ENCODE results near the gene MYLIP. TPM values are rescaled to one million over a fixed set of nuclear protein-coding genes. Genes with fewer than 3 reads are reported as not detected.

The MYLIP gene
- total and polyA plus RNA-seq, 2 donors (not counting 1 experiment from before 2014, with no cell fraction given), result 40.6 to 104 TPM

DNA sequence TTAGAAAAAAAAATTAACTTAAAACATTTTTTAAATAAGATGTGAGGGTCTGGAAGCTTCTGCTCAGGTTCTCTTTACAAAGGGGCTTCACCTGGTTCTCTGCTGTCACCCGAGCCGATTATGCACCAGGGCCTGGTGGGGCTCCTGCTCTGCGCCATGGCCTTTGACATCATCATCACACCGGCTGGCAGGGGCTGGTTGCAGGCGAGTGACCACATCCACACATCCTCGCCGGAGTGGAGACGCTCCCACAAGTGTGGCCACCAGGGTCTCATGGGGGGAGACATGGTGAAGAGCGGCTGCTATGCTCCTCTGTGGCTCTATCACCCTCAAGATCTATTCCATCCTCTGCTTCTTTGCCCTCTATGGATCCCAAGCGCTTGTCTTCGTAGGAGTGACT is 31.9 kb downstream of the MYLIP start:
- DNase-seq, result no peak
- Histone ChIP-seq H2AFZ (ENCODE audit: insufficient read depth, low read depth, low read length, poor library complexity, severe bottlenecking) (no peak overlapping the region), H3K79me2 (ENCODE audit: control insufficient read depth, insufficient read depth, low read length) (no peaks in the 10 kb centered on the region), H3K9me3 (ENCODE audit: control extremely low read depth in 1 of 3, control insufficient read depth in 2 of 3, insufficient read depth in 1 of 3, low read length in 2 of 3) (peaks cover 0 to 8% (median 5%) of the 10 kb centered on the region in 3 donors), H3K27me3 (replicated peaks in 1 of 4; ENCODE audit: control extremely low read depth in 1 of 4, control insufficient read depth in 3 of 4, insufficient read depth in 4 of 4, low read length in 3 of 4) (no peaks in the 10 kb centered on the region), H3K4me3 (ENCODE audit: control extremely low read depth in 1 of 5, extremely low read depth in 1 of 5, insufficient read depth in 1 of 5, low read depth in 2 of 5, low read length in 4 of 5) (no peak overlapping the region), H3K4me2 (replicated peaks; ENCODE audit: low read depth, low read length, poor library complexity, severe bottlenecking) (no peak overlapping the region), H4K20me1 (ENCODE audit: control insufficient read depth, insufficient read depth, low read length, poor library complexity, severe bottlenecking) (no peaks in the 10 kb centered on the region), H3K36me3 (replicated peaks in 1 of 2; ENCODE audit: control extremely low read depth in 1 of 2, control insufficient read depth in 1 of 2, extremely low read depth in 1 of 2, insufficient read depth in 2 of 2, low read length in 1 of 2) (peaks cover 0 to 2% of the 10 kb centered on the region in 2 experiments), H3K4me1 (ENCODE audit: control insufficient read depth in 2 of 2, insufficient read depth in 2 of 2, low read length in 2 of 2) (no peaks in the 10 kb centered on the region), H3K27ac (ENCODE audit: low read length in 2 of 2) (no peak overlapping the region), H3K9ac (ENCODE audit: low read length) (no peak overlapping the region)
- WGBS (ENCODE audit: insufficient coverage), result 95% methylated on average over 9 of the region's 11 CpGs
- ChIA-PET POLR2A (no interaction called here), CTCF (no interaction called here)
- Mint-ChIP-seq H3K4me1 (no peaks in the 10 kb centered on the region), H3K4me3 (no peak overlapping the region), H3K27me3 (no peaks in the 10 kb centered on the region), H3K9me3 (ENCODE audit: insufficient read depth) (no peaks in the 10 kb centered on the region), H3K27ac (no peak overlapping the region)
- ATAC-seq (ENCODE audit: low read depth), result no peak
- TF ChIP-seq EZH2 (IDR thresholded peaks at IDR 0.05; ENCODE audit: borderline replicate concordance, insufficient read depth, low read depth, low read length, poor library complexity, severe bottlenecking), result no peak
- TF ChIP-seq, protein P1, sequence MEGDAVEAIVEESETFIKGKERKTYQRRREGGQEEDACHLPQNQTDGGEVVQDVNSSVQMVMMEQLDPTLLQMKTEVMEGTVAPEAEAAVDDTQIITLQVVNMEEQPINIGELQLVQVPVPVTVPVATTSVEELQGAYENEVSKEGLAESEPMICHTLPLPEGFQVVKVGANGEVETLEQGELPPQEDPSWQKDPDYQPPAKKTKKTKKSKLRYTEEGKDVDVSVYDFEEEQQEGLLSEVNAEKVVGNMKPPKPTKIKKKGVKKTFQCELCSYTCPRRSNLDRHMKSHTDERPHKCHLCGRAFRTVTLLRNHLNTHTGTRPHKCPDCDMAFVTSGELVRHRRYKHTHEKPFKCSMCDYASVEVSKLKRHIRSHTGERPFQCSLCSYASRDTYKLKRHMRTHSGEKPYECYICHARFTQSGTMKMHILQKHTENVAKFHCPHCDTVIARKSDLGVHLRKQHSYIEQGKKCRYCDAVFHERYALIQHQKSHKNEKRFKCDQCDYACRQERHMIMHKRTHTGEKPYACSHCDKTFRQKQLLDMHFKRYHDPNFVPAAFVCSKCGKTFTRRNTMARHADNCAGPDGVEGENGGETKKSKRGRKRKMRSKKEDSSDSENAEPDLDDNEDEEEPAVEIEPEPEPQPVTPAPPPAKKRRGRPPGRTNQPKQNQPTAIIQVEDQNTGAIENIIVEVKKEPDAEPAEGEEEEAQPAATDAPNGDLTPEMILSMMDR (IDR thresholded peaks at IDR 0.05), result no peak
- intact Hi-C loops (cut with micrococcal nuclease), result no loop called here

DNA sequence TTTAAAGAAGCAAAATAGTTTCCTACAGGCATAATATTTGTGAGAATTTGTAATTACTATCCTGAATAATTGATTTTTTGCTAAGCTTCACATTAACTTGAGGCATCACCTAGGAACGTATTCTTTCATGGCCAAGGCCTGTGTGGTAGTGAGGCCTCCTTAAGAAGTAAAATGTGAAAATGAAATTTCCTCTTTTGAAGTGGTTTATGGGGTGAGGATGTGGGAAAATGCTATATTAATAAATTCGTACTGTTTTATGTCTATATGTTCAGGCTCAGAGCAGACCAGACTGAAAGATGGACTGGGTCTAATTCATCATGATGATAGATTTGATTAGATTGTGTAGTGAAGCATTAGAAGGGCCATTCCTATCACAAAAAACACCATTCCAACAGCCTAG is 33.1 kb downstream of the MYLIP start:
- H3K4me1 ChIP-seq (ENCODE audit: control insufficient read depth in 2 of 2, insufficient read depth in 2 of 2, low read length in 2 of 2), result no peaks in the 10 kb centered on the region
- Mint-ChIP-seq H3K27me3 (no peaks in the 10 kb centered on the region), H3K9me3 (ENCODE audit: insufficient read depth) (no peaks in the 10 kb centered on the region), H3K27ac (no peak overlapping the region), H3K4me3 (no peak overlapping the region), H3K4me1 (no peaks in the 10 kb centered on the region)
- TF ChIP-seq EZH2 (IDR thresholded peaks at IDR 0.05; ENCODE audit: borderline replicate concordance, insufficient read depth, low read depth, low read length, poor library complexity, severe bottlenecking), result no peak
- TF ChIP-seq, protein P1 (IDR thresholded peaks at IDR 0.05), result no peak
- CTCF ChIA-PET, result interaction anchor here (1.5 kb wide), 1 partner anchor 470 kb away, joined by 5 read pairs; no protein-coding TSS in a partner anchor
- no peaks in the 10 kb centered on the region for H3K79me2 ChIP-seq (ENCODE audit: control insufficient read depth, insufficient read depth, low read length)
- no peak overlapping the region for H2AFZ ChIP-seq (ENCODE audit: insufficient read depth, low read depth, low read length, poor library complexity, severe bottlenecking)
- no peak overlapping the region for H3K4me2 ChIP-seq (replicated peaks; ENCODE audit: low read depth, low read length, poor library complexity, severe bottlenecking)
- 60% methylated on average over 1 of the region's 2 CpGs for WGBS (ENCODE audit: insufficient coverage)
- ATAC-seq (ENCODE audit: low read depth) (no peak), DNase-seq (no peak)
- intact Hi-C loops (cut with micrococcal nuclease), result no loop called here
- no peaks in the 10 kb centered on the region for H4K20me1 ChIP-seq (ENCODE audit: control insufficient read depth, insufficient read depth, low read length, poor library complexity, severe bottlenecking)
- no peak overlapping the region for H3K27ac ChIP-seq (ENCODE audit: low read length in 2 of 2)
- H3K4me3 ChIP-seq (ENCODE audit: control extremely low read depth in 1 of 5, extremely low read depth in 1 of 5, insufficient read depth in 1 of 5, low read depth in 2 of 5, low read length in 4 of 5), result no peak overlapping the region
- POLR2A ChIA-PET, result no interaction called here
- no peak overlapping the region for H3K9ac ChIP-seq (ENCODE audit: low read length)
- H3K9me3 ChIP-seq (ENCODE audit: control extremely low read depth in 1 of 3, control insufficient read depth in 2 of 3, insufficient read depth in 1 of 3, low read length in 2 of 3), result no peaks in the 10 kb centered on the region
- H3K27me3 ChIP-seq (replicated peaks in 1 of 4; ENCODE audit: control extremely low read depth in 1 of 4, control insufficient read depth in 3 of 4, insufficient read depth in 4 of 4, low read length in 3 of 4), result no peaks in the 10 kb centered on the region
- peaks cover 0 to 1% of the 10 kb centered on the region in 2 experiments for H3K36me3 ChIP-seq (replicated peaks in 1 of 2; ENCODE audit: control extremely low read depth in 1 of 2, control insufficient read depth in 1 of 2, extremely low read depth in 1 of 2, insufficient read depth in 2 of 2, low read length in 1 of 2)

Data from B cell (primary cell).